Astrocyte (in vitro differentiated cells and primary cell): ENCODE data around the gene TMEM123.
"Not testable (repeated sequence)": the region's sequence is repeated elsewhere in the genome, so short reads cannot be mapped to it uniquely, and the experiment has no call there.

Source experiments
- CTCF ChIP-seq: IDR thresholded peaks from 2 replicates; pipeline ENCODE4 v1.5.1; 2011; ENCODE audit warnings: low read depth, mild to moderate bottlenecking, inconsistent platforms, low read length, moderate library complexity; ENCODE audit not compliant: insufficient read depth
- EZH2 ChIP-seq: IDR thresholded peaks from 2 replicates; pipeline ENCODE4 v1.6.1; 2012; ENCODE audit warnings: mild to moderate bottlenecking, low read length, inconsistent platforms; ENCODE audit not compliant: insufficient read depth

GRCh38 chr11:102444693-102445092 is 7.9 kb downstream of the TMEM123 start:
- TF ChIP-seq CTCF, EZH2: not testable (repeated sequence)
